ENCODE results near the gene SH2D3C.

Gene SH2D3C

GRCh38 chr9:127762111-127762676 is 16.3 kb downstream of the SH2D3C start (continued):
- TF ChIP-seq ZBTB11 (tag by site-specific recombination; conservative IDR thresholded peaks at IDR 0.05; ENCODE audit: low read depth) (no peak), ZNF175 (tag by site-specific recombination; IDR thresholded peaks at IDR 0.05) (no peak), ZNF629 (tag by site-specific recombination; IDR thresholded peaks at IDR 0.05) (no peak), HOXA7 (CRISPR knock-in tag; IDR thresholded peaks at IDR 0.05; ENCODE audit: borderline replicate concordance) (no peak)

- Histone ChIP-seq H3K27ac (ENCODE audit: extremely low read depth, low read depth, low read length) (no peak overlapping the region), H3K4me1 (ENCODE audit: control insufficient read depth, insufficient read depth, low read length) (no peaks in the 10 kb centered on the region), H3K4me3 (ENCODE audit: low read depth, low read length) (no peak overlapping the region), H3K36me3 (ENCODE audit: control insufficient read depth in 2 of 2, insufficient read depth in 1 of 2, low read length in 2 of 2) (no peaks in the 10 kb centered on the region), H3K9me3 (ENCODE audit: control insufficient read depth, insufficient read depth, low read depth, low read length) (no peaks in the 10 kb centered on the region)
- TF ChIP-seq SP7 (tag by site-specific recombination; IDR thresholded peaks at IDR 0.05), result 0 out of 2 replicates have a peak, but pooled peaks have one; percentile 37
- TF ChIP-seq ZNF239 (tag by site-specific recombination; IDR thresholded peaks at IDR 0.05), result no peak
- CTCF ChIA-PET, result interaction anchor here (0.6 to 0.7 kb wide), 2 partner anchors 27 to 266 kb away, joined by 3 read pairs; partner anchors contain the start of gene TOR2A
- POLR2A ChIA-PET, result interaction anchor here (2.1 kb wide), 1 partner anchor 10 kb away, joined by 7 read pairs; no protein-coding TSS in a partner anchor
Measured at GRCh38 chr9:127761491-127761956, 16.9 kb downstream of the SH2D3C start.

GRCh38 chr9:127761061-127761460 is 17.4 kb downstream of the SH2D3C start:
- H3K4me1 ChIP-seq (ENCODE audit: control insufficient read depth, insufficient read depth, low read length), result no peaks in the 10 kb centered on the region
- POLR2A ChIA-PET, result interaction anchor here (2.1 kb wide), 1 partner anchor 10 kb away, joined by 7 read pairs; no protein-coding TSS in a partner anchor
- no peaks in the 10 kb centered on the region for H3K9me3 ChIP-seq (ENCODE audit: control insufficient read depth, insufficient read depth, low read depth, low read length)
- H3K27ac ChIP-seq (ENCODE audit: extremely low read depth, low read depth, low read length), result no peak overlapping the region
- no peaks in the 10 kb centered on the region for H3K36me3 ChIP-seq (ENCODE audit: control insufficient read depth in 2 of 2, insufficient read depth in 1 of 2, low read length in 2 of 2)
- H3K4me3 ChIP-seq (ENCODE audit: low read depth, low read length), result no peak overlapping the region
- CTCF ChIA-PET, result interaction anchor here (0.6 to 0.7 kb wide), 2 partner anchors 26 to 266 kb away, joined by 3 read pairs; partner anchors contain the start of gene TOR2A
- TF ChIP-seq BCL11A (tag by site-specific recombination; IDR thresholded peaks at IDR 0.05; ENCODE audit: low read depth) (no peak), ZFHX2 (tag by site-specific recombination; conservative IDR thresholded peaks at IDR 0.05) (no peak), ZNF26 (tag by site-specific recombination; IDR thresholded peaks at IDR 0.05) (no peak), PRDM1 (tag by site-specific recombination; IDR thresholded peaks at IDR 0.05) (no peak), ZNF292 (tag by site-specific recombination; IDR thresholded peaks at IDR 0.05; ENCODE audit: borderline replicate concordance, low read depth) (no peak), ZNF324 (tag by site-specific recombination; IDR thresholded peaks at IDR 0.05) (no peak), ZNF335 (tag by site-specific recombination; conservative IDR thresholded peaks at IDR 0.05) (no peak), ZNF274 (IDR thresholded peaks at IDR 0.05; ENCODE audit: low read length) (no peak), ZNF274 (tag by site-specific recombination; IDR thresholded peaks at IDR 0.05; ENCODE audit: borderline replicate concordance) (no peak), ZEB2 (tag by site-specific recombination; IDR thresholded peaks at IDR 0.05) (no peak), ZNF366 (tag by site-specific recombination; conservative IDR thresholded peaks at IDR 0.05) (no peak), ZNF423 (tag by site-specific recombination; IDR thresholded peaks at IDR 0.05) (no peak), ZNF221 (tag by site-specific recombination; IDR thresholded peaks at IDR 0.05; ENCODE audit: borderline replicate concordance) (no peak), ZNF473 (tag by site-specific recombination; IDR thresholded peaks at IDR 0.05) (no peak), ZNF677 (tag by site-specific recombination; IDR thresholded peaks at IDR 0.05) (no peak), ZNF426 (tag by site-specific recombination; IDR thresholded peaks at IDR 0.05) (no peak), ZNF626 (tag by site-specific recombination; IDR thresholded peaks at IDR 0.05) (no peak), GFI1B (tag by site-specific recombination; IDR thresholded peaks at IDR 0.05) (no peak), ZNF596 (tag by site-specific recombination; IDR thresholded peaks at IDR 0.05) (no peak), BCL6B (tag by site-specific recombination; IDR thresholded peaks at IDR 0.05) (no peak)

Data from HEK293 (cell line).